HTR-8/SVneo (cell line): ENCODE measurements around the gene FMNL3.
"Not testable (repeated sequence)": the region's sequence is repeated elsewhere in the genome, so short reads cannot be mapped to it uniquely, and the experiment has no call there.

Source experiments
- DNase-seq: peaks from one replicate; pipeline ENCODE4 v3.0.0; 2011; ENCODE audit warnings: low spot score, mixed read lengths; ENCODE audit not compliant: insufficient read length
- FAIRE-seq: peaks from 2 replicates; lab custom pipeline; 2011; peaks lifted over from hg19 to GRCh38; lab: Jason Lieb, UNC

FMNL3 gene

DNA sequence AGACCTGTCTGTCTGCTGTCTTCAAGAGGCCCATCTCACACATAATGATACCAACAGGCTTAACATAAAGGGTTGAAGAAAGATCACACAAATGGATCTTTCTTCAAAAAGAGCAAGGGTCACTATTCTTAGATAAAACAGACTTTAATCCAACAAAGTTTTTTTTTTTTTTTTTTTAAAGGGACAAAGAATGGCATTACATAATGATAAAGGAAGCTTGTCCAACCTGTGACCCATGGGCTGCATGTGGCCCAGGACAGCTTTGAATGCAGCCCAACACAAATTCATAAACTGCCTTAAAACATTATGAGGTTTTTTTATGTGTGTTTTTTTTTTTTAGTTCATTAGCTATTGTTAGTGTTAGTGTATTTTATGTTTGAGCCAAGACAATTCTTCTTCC lies 95.0 kb downstream of the FMNL3 start:
- FAIRE-seq, result no peak

DNA sequence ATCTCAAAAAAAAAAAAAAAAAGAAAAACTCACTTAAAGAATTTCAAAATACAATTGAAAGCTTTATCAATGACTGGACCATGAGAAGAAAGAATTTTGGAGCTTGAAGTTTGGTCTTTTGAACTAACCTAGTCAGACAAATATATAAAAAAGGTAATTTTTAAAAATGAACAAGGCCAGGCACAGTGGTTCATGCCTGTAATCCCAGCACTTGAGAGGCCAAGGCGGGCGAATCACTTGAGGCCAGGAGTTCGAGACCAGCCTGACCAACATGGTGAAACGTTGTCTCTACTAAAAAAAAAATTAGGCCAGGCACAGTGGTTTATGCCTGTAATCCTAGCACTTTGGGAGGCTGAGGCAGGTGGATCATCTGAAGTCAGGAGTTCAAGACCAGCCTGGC lies 96.4 kb downstream of the FMNL3 start:
- FAIRE-seq, DNase-seq: not testable (repeated sequence)

More for the DNA sequence above, 95.0 kb downstream of the FMNL3 start:
- no peak for DNase-seq

DNA sequence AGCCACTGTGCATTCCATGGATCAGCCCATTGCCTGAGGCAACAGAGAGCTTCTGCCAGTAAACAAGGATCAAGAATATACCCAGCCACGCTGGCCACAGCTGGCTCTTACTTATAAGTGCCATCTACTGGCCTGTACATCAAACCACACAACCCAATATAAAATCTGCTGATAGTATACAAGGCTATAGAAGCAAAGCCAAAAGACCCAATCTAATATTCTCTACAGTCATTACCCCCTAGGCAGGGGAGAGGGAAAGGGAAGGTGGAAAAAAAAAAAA lies 97.4 kb downstream of the FMNL3 start:
- no peak for FAIRE-seq

GRCh38 chr12:49609059-49609874 lies 97.9 kb downstream of the FMNL3 start:
- FAIRE-seq (peak; percentile 74), DNase-seq (no peak)

More for the DNA sequence above, 97.4 kb downstream of the FMNL3 start:
- no peak for DNase-seq

DNA sequence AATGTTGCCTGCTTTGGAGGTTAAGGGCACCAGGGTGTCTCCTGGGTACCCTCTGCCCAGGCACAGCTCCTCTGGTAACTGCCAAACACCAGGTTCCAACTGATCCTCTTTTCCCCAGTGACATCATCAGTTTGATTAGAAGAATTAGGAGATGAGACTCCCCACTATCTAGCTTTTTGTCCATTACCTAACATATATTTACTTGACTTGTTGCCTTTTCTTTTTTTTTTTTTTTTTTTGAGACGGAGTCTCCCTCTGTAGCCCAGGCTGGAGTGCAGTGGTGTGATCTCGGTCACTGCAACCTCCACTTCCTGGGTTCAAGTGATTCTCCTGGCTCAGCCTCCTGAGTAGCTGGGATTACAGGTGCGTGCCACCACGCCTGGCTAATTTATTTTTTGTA lies 101.7 kb downstream of the FMNL3 start, which contains the start of gene FAM186B:
Gene FAM186B, minus strand, starts transcription at position 101 of the 400 bp plus-strand sequence. CDS start 162 bp downstream, outside the sequence.
- DNase-seq, FAIRE-seq: not testable (repeated sequence)

GRCh38 chr12:49604856-49605255 lies 102.3 kb downstream of the FMNL3 start:
- DNase-seq, result no peak

DNA sequence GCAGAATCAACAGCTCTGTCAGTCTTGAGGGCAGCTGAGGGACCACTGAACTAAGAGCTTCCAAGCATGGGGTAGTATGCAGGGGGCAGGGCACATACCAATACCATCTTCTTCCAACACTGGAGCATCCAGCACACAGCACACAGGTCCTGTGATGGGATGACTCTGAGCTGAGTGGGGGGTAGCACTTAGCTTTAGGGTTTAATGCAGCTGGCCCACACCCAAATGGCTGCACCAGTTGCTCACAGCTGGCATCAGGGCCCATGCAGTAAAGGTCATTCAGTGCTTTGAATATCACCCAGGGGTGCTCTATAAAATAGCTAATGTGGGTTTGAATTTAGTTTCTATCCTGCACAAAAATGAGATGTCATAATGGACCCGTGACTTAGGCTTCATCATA lies 103.5 kb downstream of the FMNL3 start:
- DNase-seq (no peak), FAIRE-seq (no peak)

More at GRCh38 chr12:49604856-49605255, 102.3 kb downstream of the FMNL3 start:
- FAIRE-seq, result no peak

GRCh38 chr12:49599961-49600360 lies 107.2 kb downstream of the FMNL3 start:
- no peak for FAIRE-seq

DNA sequence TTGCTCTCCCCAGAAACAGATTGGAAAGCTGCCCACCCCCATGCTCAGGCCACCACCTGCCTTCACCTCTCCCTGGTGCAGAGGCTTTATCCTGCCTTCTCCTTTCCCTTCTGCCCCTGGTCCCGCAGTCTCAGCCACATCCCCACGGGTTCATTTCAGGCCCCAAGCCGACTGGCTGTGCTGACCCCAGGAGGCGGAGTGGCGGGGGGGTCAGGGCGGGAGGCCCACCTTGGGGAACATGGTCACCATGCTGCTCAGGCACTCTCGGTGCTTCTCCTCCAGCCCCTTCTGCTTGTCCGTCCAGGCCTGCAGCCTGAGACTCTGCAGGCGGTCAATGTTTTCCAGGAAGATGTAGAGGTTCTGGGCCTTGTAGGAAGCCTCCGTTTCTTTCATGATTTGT lies 108.7 kb downstream of the FMNL3 start:
- DNase-seq (no peak), FAIRE-seq (no peak)

More at GRCh38 chr12:49599961-49600360, 107.2 kb downstream of the FMNL3 start:
- DNase-seq, result no peak

- no peak for DNase-seq
- FAIRE-seq, result no peak
Observed at GRCh38 chr12:49588721-49589516, 118.3 kb downstream of the FMNL3 start.

- no peak for DNase-seq
- FAIRE-seq, result no peak
Observed at GRCh38 chr12:49588281-49588680, 118.9 kb downstream of the FMNL3 start.

DNA sequence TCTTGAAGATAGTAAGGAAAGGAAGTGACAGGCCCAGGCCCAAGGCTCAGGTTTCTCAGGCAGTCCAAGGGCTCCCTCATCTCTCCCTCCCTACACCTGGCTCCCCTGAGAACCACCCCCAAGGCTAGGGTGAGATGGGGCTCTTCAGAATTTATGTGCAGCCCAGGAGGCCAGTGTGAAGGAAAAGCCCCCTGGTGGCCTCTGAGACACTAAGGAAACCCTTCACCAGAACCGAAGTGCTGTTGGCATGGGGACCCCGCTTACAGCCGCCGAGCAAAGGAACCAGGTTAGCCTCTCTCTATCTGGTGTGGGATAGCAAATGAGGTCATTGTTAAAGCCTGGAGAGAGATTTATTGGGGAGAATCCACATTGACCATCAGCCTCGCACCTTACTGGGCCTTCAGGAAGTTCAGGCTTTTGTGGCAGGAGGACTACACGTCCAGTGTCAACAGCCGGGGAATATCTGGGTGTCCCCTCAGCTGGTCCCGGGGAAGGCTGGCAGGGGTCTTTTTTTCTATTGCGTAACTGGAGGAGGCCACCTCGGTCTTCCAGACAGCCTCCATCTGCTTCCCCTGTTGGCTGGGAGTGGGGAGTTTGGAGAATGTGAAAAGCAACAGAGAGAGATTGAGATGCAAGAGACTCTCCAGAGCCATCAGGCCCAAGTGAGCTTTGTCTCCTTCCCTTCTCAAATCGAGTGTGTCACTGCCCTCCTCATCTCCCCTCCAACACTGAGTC lies 119.9 kb downstream of the FMNL3 start:
- DNase-seq (no peak), FAIRE-seq (no peak)
